Transverse colon (tissue), 3 donors: ENCODE measurements around the gene CCND2.

Experiments used
- EP300 ChIP-seq: sonication (generic); formaldehyde crosslinking; IDR thresholded peaks from one replicate; pipeline ENCODE4 v1.6.1; 2017; ENCODE audit warnings: antibody characterized with exemption, low read depth
- POLR2A ChIP-seq: fragments of 450-650 bp; IDR thresholded peaks from one replicate; pipeline ENCODE4 v1.6.1; 2016; ENCODE audit warnings: antibody characterized with exemption, mild to moderate bottlenecking, moderate library complexity
- TF ChIP-seq, protein P1 (sequence below), 5 experiments: fragments of 200-600 bp in 3 of 5; fragments of 450-650 bp in 2 of 5; sonication (generic) in 3 of 5; IDR thresholded peaks; 1 replicate in 2 of 5; 2 replicates in 3 of 5; pipeline ENCODE4 v1.5.1; 2016 to 2017; ENCODE audit warnings: antibody characterized with exemption in 5 of 5, inconsistent platforms in 3 of 5, mild to moderate bottlenecking in 2 of 5, moderate library complexity in 1 of 5

GRCh38 chr12:4282103-4282891 lies 8.7 kb downstream of the CCND2 start:
- TF ChIP-seq, protein P1, sequence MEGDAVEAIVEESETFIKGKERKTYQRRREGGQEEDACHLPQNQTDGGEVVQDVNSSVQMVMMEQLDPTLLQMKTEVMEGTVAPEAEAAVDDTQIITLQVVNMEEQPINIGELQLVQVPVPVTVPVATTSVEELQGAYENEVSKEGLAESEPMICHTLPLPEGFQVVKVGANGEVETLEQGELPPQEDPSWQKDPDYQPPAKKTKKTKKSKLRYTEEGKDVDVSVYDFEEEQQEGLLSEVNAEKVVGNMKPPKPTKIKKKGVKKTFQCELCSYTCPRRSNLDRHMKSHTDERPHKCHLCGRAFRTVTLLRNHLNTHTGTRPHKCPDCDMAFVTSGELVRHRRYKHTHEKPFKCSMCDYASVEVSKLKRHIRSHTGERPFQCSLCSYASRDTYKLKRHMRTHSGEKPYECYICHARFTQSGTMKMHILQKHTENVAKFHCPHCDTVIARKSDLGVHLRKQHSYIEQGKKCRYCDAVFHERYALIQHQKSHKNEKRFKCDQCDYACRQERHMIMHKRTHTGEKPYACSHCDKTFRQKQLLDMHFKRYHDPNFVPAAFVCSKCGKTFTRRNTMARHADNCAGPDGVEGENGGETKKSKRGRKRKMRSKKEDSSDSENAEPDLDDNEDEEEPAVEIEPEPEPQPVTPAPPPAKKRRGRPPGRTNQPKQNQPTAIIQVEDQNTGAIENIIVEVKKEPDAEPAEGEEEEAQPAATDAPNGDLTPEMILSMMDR (IDR thresholded peaks at IDR 0.05), result no peak
- no peak for TF ChIP-seq POLR2A
- no peak for TF ChIP-seq EP300
